Gastroesophageal sphincter (tissue), 4 donors: ENCODE measurements around the gene TBC1D19. TPM values are rescaled to one million over a fixed set of nuclear protein-coding genes. Genes with fewer than 3 reads are reported as not detected.
"Not testable (repeated sequence)": the region's sequence is repeated elsewhere in the genome, so short reads cannot be mapped to it uniquely, and the experiment has no call there.

Experiments
- ATAC-seq: fragments of 150-250 bp; one replicate; pipeline ENCODE4 v1.9.1; 2016; ENCODE audit warnings: mild to moderate bottlenecking, moderate library complexity
- H3K27ac ChIP-seq, 4 donors: fragments of 200-600 bp; sonication (generic) in 3 of 4; 1 replicate in 3 of 4; 2 replicates in 1 of 4; pipeline ENCODE4 v1.5.1; 2016 to 2019
- H3K27me3 ChIP-seq: fragments of 200-600 bp; sonication (generic); one replicate; pipeline ENCODE4 v1.5.1; 2019
- H3K36me3 ChIP-seq, 2 donors: fragments of 200-600 bp; sonication (generic); one replicate each; pipeline ENCODE4 v1.5.1; 2019; ENCODE audit warnings: control low read depth in 1 of 2
- H3K4me1 ChIP-seq, 3 donors: fragments of 200-600 bp; sonication (generic); 1 replicate in 2 of 3; 2 replicates in 1 of 3; pipeline ENCODE4 v1.5.1; 2016 to 2019; ENCODE audit warnings: control low read depth in 2 of 3
- H3K4me3 ChIP-seq, 2 donors: fragments of 200-600 bp; sonication (generic); one replicate each; pipeline ENCODE4 v1.5.1; 2019; ENCODE audit warnings: mild to moderate bottlenecking in 1 of 2, moderate library complexity in 1 of 2
- H3K9me3 ChIP-seq, 3 donors: fragments of 200-600 bp; sonication (generic); one replicate each; pipeline ENCODE4 v1.5.1; 2017 to 2019; ENCODE audit warnings: control low read depth in 2 of 3
- CTCF ChIP-seq, 4 experiments: fragments of 200-600 bp in 2 of 4; fragments of 450-650 bp in 2 of 4; sonication (generic) in 1 of 4; IDR thresholded peaks; one replicate each; pipeline ENCODE4 v1.5.1; 2017 to 2019; ENCODE audit warnings: antibody characterized with exemption in 4 of 4, mild to moderate bottlenecking in 2 of 4, moderate library complexity in 2 of 4
- EP300 ChIP-seq: sonication (generic); formaldehyde crosslinking; IDR thresholded peaks from one replicate; pipeline ENCODE4 v1.6.1; 2017; ENCODE audit warnings: antibody characterized with exemption, mild to moderate bottlenecking
- POLR2A ChIP-seq, 2 donors: fragments of 450-650 bp; IDR thresholded peaks; one replicate each; pipeline ENCODE4 v1.6.1; 2017; ENCODE audit warnings: antibody characterized with exemption in 2 of 2, mild to moderate bottlenecking in 2 of 2, moderate library complexity in 1 of 2
- POLR2AphosphoS5 ChIP-seq: sonication (generic); formaldehyde crosslinking; IDR thresholded peaks from one replicate; pipeline ENCODE4 v1.6.1; 2017; ENCODE audit warnings: antibody characterized with exemption
- WGBS, 2 donors: methylation state at CpG; one replicate each; pipeline ENCODE4 v1.1.5; 2018; ENCODE audit warnings: low coverage in 1 of 2; 5-methylcytosine and 5-hydroxymethylcytosine counted together
- total RNA-seq, 4 donors: library from RNA; depleted of rRNA; stranded (reverse); fragments of >200 nt; gene quantifications; one replicate each; pipeline ENCODE4 v1.1.0, GENCODE V29; 2016

Gene TBC1D19
- total RNA-seq, 4 donors from 2014 or later = 13.2 to 20.1 (median 15.9) TPM

DNA sequence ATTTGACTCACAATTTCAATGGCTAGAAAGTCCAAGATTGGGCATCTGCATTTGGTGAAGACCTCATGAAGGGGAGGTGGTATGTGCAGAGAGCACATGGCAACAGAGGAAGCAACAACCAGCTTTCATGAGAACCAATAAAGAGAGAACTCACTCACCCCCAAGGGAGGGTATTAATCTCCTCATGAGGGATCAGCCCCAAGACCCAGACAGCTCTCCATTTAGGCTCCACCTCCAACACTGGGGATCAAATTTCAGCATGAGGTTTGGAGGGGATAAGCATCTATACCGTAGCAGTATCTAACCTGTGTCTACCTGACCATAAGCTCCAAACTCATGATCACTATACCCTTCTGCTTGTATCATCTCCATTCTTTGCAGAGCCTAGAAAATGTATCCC is 9.3 kb upstream of the TBC1D19 start:
- 87% methylated on average over 1 of the region's 1 CpG; no CpG with 5 or more reads in 1 of the 2 donors for WGBS, 2 donors
- Histone ChIP-seq H3K9me3 (no peaks in the 10 kb centered on the region), H3K4me3 (no peak overlapping the region), H3K27ac (no peak overlapping the region), H3K4me1 (no peaks in the 10 kb centered on the region), H3K36me3 (no peaks in the 10 kb centered on the region), H3K27me3 (no peaks in the 10 kb centered on the region)
- no peak for TF ChIP-seq CTCF (IDR thresholded peaks at IDR 0.05)
- TF ChIP-seq POLR2A (IDR thresholded peaks at IDR 0.05) = no peak
- TF ChIP-seq EP300 = no peak
- TF ChIP-seq POLR2AphosphoS5 = no peak
- no peak for ATAC-seq

- Histone ChIP-seq H3K27ac (no peak overlapping the region), H3K36me3 (no peaks in the 10 kb centered on the region), H3K9me3 (no peaks in the 10 kb centered on the region), H3K4me1 (no peaks in the 10 kb centered on the region), H3K27me3 (no peaks in the 10 kb centered on the region), H3K4me3 (no peak overlapping the region)
- TF ChIP-seq EP300 = no peak
- TF ChIP-seq POLR2AphosphoS5 = no peak
- no peak for TF ChIP-seq POLR2A (IDR thresholded peaks at IDR 0.05)
- no peak for TF ChIP-seq CTCF (IDR thresholded peaks at IDR 0.05)
- 17 to 33% methylated on average over 5 to 7 of the region's 7 CpGs for WGBS, 2 donors
- no peak for ATAC-seq
Observed at GRCh38 chr4:26576231-26576739, 7.6 kb upstream of the TBC1D19 start.

DNA sequence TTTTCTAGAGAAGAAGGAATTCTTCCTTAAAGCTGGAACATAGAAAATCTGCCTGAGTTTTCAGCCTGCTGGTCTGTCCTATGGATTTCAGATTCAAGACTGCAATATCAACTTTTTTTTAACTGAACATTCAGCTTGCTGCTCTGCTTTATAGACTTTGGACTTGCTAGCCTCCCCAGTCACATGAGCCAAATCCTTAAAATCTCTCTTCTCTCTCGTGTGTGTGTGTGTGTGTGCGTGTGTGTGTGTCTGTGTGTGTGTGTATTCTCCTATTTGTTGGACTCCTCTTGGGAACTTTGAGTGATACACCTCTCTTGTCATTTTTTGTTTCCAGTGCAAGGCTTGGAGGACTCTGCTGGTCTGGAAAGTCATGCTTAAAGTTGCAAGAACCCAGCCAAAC is 6.8 kb upstream of the TBC1D19 start:
- no peaks in the 10 kb centered on the region for H3K4me1 ChIP-seq
- H3K27ac ChIP-seq = no peak overlapping the region
- H3K4me3 ChIP-seq = no peak overlapping the region
- no peaks in the 10 kb centered on the region for H3K36me3 ChIP-seq
- H3K27me3 ChIP-seq = no peaks in the 10 kb centered on the region
- 81% methylated on average over 2 of the region's 2 CpGs; no CpG with 5 or more reads in 1 of the 2 donors for WGBS, 2 donors
- TF ChIP-seq EP300 = no peak
- TF ChIP-seq POLR2AphosphoS5 = no peak
- no peak for TF ChIP-seq POLR2A (IDR thresholded peaks at IDR 0.05)
- no peak for TF ChIP-seq CTCF (IDR thresholded peaks at IDR 0.05)
- ATAC-seq = no peak
- no peaks in the 10 kb centered on the region for H3K9me3 ChIP-seq

- no peak overlapping the region for H3K4me3 ChIP-seq
- H3K27ac ChIP-seq = no peak overlapping the region
- ATAC-seq = no peak
- peaks cover 0 to 7% (median 0%) of the 10 kb centered on the region in 3 donors for H3K4me1 ChIP-seq
- TF ChIP-seq EP300 = no peak
- TF ChIP-seq POLR2AphosphoS5 = no peak
- no peak for TF ChIP-seq CTCF (IDR thresholded peaks at IDR 0.05)
- TF ChIP-seq POLR2A (IDR thresholded peaks at IDR 0.05) = no peak
- H3K36me3 ChIP-seq = no peaks in the 10 kb centered on the region
- WGBS, 2 donors = 90 to 91% methylated on average over 4 to 5 of the region's 5 CpGs
- no peaks in the 10 kb centered on the region for H3K27me3 ChIP-seq
- no peaks in the 10 kb centered on the region for H3K9me3 ChIP-seq
Observed at GRCh38 chr4:26579169-26579568, 4.7 kb upstream of the TBC1D19 start.

- WGBS, 2 donors = 92 to 100% methylated on average over 2 to 4 of the region's 4 CpGs
- H3K36me3 ChIP-seq = not testable (repeated sequence)
Observed at GRCh38 chr4:26581341-26581740, 2.5 kb upstream of the TBC1D19 start.

More at GRCh38 chr4:26581341-26581740, 2.5 kb upstream of the TBC1D19 start:
- not testable (repeated sequence) for H3K27ac ChIP-seq, H3K27me3 ChIP-seq, H3K9me3 ChIP-seq, H3K4me3 ChIP-seq, ATAC-seq
- H3K4me1 ChIP-seq = peaks cover 0 to 21% (median 3%) of the 10 kb centered on the region in 3 donors
